WTC11 (cell line): ENCODE results near the gene SUN2. TPM values are rescaled to one million over a fixed set of nuclear protein-coding genes. Genes with fewer than 3 reads are reported as not detected.

Experiments used
- ATAC-seq: fragments of 200-7000 bp; cut with Tn5 transposase; 2 replicates; pipeline ENCODE4 v1.10.0; 2021; ENCODE audit warnings: mild to moderate bottlenecking, moderate library complexity
- CTCF ChIA-PET: fragments of 300-600 bp; sonication (Branson Sonifier 250); formaldehyde crosslinking; loops from one replicate; lab custom pipeline; 2021; ENCODE audit warnings: antibody characterized with exemption; lab: Charles Lee
- POLR2A ChIA-PET: fragments of 350-600 bp; sonication (Branson Sonifier 250); formaldehyde crosslinking; loops from one replicate; lab custom pipeline; 2021; ENCODE audit warnings: antibody characterized with exemption; lab: Charles Lee
- DNase-seq: peaks from one replicate; pipeline ENCODE4 v3.0.0; 2021; ENCODE audit warnings: low spot score
- H3K27ac Mint-ChIP-seq: 2 replicates; pipeline ENCODE4 v1.8.0; 2021; ENCODE audit warnings: mixed read lengths
- H3K27me3 Mint-ChIP-seq: 2 replicates; pipeline ENCODE4 v1.8.0; 2021; ENCODE audit warnings: low read depth, mild to moderate bottlenecking, moderate library complexity, mixed read lengths
- H3K36me3 Mint-ChIP-seq: 2 replicates; pipeline ENCODE4 v1.8.0; 2021; ENCODE audit warnings: mixed read lengths
- H3K4me1 Mint-ChIP-seq: 2 replicates; pipeline ENCODE4 v1.8.0; 2022; ENCODE audit warnings: mixed read lengths
- H3K4me3 Mint-ChIP-seq: 2 replicates; pipeline ENCODE4 v1.8.0; 2021; ENCODE audit warnings: mild to moderate bottlenecking, moderate library complexity, mixed read lengths
- H3K9me3 Mint-ChIP-seq: 2 replicates; pipeline ENCODE4 v1.8.0; 2021; ENCODE audit warnings: mixed read lengths
- CBFB ChIP-seq: sonication (generic); formaldehyde crosslinking; IDR thresholded peaks from 2 replicates; pipeline ENCODE4 v1.8.1; 2022; ENCODE audit warnings: mild to moderate bottlenecking, low read depth, missing genetic modification reagents
- IRF2 ChIP-seq: sonication (generic); formaldehyde crosslinking; IDR thresholded peaks from 2 replicates; pipeline ENCODE4 v1.8.0; 2022; ENCODE audit warnings: low read depth, missing genetic modification reagents, borderline replicate concordance
- JUN ChIP-seq: sonication (generic); formaldehyde crosslinking; IDR thresholded peaks from 2 replicates; pipeline ENCODE4 v1.8.0; 2023; ENCODE audit warnings: mild to moderate bottlenecking, missing genetic modification reagents
- MYBL2 ChIP-seq: sonication (generic); formaldehyde crosslinking; IDR thresholded peaks from 2 replicates; pipeline ENCODE4 v1.8.1; 2023; ENCODE audit warnings: mild to moderate bottlenecking, moderate library complexity, missing genetic modification reagents
- PRRX2 ChIP-seq: fragments of 250-450 bp; sonication (Bioruptor Pico); IDR thresholded peaks from 2 replicates; pipeline ENCODE4 v1.8.0; 2021; ENCODE audit warnings: mild to moderate bottlenecking
- SOX15 ChIP-seq: fragments of 250-450 bp; sonication (Bioruptor Pico); IDR thresholded peaks from 2 replicates; pipeline ENCODE4 v1.9.0; 2021; ENCODE audit warnings: mild to moderate bottlenecking
- ZNF219 ChIP-seq: sonication (generic); formaldehyde crosslinking; IDR thresholded peaks from 2 replicates; pipeline ENCODE4 v1.8.0; 2023; ENCODE audit warnings: missing genetic modification reagents, mild to moderate bottlenecking, borderline replicate concordance
- ZNF317 ChIP-seq: sonication (generic); formaldehyde crosslinking; IDR thresholded peaks from 2 replicates; pipeline ENCODE4 v1.8.1; 2023; ENCODE audit warnings: low read depth, mild to moderate bottlenecking, moderate library complexity, missing genetic modification reagents, borderline replicate concordance
- ZNF423 ChIP-seq: fragments of 250-450 bp; sonication (Bioruptor Pico); IDR thresholded peaks from 2 replicates; pipeline ENCODE4 v2.1.2; 2022; ENCODE audit warnings: mild to moderate bottlenecking, moderate library complexity
- total RNA-seq: library from RNA; stranded (reverse); gene quantifications from 3 replicates; pipeline ENCODE4 v1.2.3, GENCODE V29; 2021
- TF ChIP-seq, protein P1 (sequence below): sonication (generic); formaldehyde crosslinking; conservative IDR thresholded peaks from 2 replicates; pipeline ENCODE4 v1.8.1; 2022; ENCODE audit warnings: mild to moderate bottlenecking, missing genetic modification reagents
- TF ChIP-seq, protein P2 (sequence below): sonication (generic); formaldehyde crosslinking; IDR thresholded peaks from 2 replicates; pipeline ENCODE4 v1.8.0; 2023; ENCODE audit warnings: mild to moderate bottlenecking, missing genetic modification reagents
- TF ChIP-seq, protein P3 (sequence below): sonication (generic); formaldehyde crosslinking; IDR thresholded peaks from 2 replicates; pipeline ENCODE4 v1.8.1; 2022; ENCODE audit warnings: low read depth, missing genetic modification reagents, borderline replicate concordance
- TF ChIP-seq, protein P4 (sequence below): sonication (generic); formaldehyde crosslinking; IDR thresholded peaks from 2 replicates; pipeline ENCODE4 v1.8.1; 2023; ENCODE audit warnings: mild to moderate bottlenecking, missing genetic modification reagents, moderate library complexity
- TF ChIP-seq, protein P5 (sequence below): fragments of 250-450 bp; sonication (Bioruptor Pico); IDR thresholded peaks from 2 replicates; pipeline ENCODE4 v1.9.0; 2021; ENCODE audit warnings: mild to moderate bottlenecking, borderline replicate concordance
- TF ChIP-seq, protein P6 (sequence below): sonication (generic); formaldehyde crosslinking; IDR thresholded peaks from 2 replicates; pipeline ENCODE4 v1.8.1; 2022; ENCODE audit warnings: mild to moderate bottlenecking, missing genetic modification reagents, moderate library complexity, borderline replicate concordance
- TF ChIP-seq, protein P7 (sequence below): sonication (generic); formaldehyde crosslinking; IDR thresholded peaks from 2 replicates; pipeline ENCODE4 v1.8.0; 2022; ENCODE audit warnings: mild to moderate bottlenecking, missing genetic modification reagents
- TF ChIP-seq, protein P8 (sequence below): fragments of 250-450 bp; sonication (Bioruptor Pico); IDR thresholded peaks from 2 replicates; pipeline ENCODE4 v1.8.0; 2021; ENCODE audit warnings: mild to moderate bottlenecking

The SUN2 gene
- total RNA-seq, 1 experiment from 2014 or later = 30.1 TPM

DNA sequence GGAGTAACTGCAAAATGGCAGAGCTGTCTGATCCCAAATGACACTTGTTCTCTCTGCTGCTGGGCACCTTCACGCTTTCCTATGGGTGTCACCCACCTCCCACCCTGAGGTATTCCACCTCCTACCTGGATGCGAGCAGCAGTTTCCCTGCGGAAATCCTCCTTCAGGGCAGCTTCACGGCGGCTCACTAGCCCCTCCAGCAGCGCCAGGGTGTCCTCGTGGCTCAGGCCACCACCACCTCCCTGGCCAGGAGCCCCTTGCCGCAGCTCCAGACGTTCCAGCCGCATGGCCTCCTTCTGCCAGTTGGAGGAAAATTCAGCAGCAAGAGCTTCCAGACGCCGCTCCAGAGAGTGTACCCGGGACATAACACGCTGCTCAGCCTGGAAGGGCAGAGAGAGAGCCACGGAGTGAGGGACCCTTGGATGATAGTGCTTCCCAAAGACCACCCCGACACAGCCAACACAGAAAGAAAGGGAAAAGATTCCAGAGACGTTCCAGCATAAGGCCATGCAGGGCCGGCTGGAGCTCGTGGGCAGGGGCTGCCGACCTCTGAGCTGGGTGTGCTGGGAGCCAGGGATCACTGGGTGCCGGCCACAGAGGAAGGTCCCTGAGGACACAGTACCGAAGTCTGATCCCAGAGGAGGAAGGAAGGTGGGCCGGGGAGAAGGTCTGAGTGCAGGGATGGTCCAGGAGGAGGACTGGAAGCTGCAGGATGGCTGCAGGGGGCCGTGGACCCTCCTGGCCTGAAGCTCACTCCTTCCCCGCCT is 13.4 kb downstream of the SUN2 start:
- no peak for TF ChIP-seq ZNF219
- TF ChIP-seq, protein P1, sequence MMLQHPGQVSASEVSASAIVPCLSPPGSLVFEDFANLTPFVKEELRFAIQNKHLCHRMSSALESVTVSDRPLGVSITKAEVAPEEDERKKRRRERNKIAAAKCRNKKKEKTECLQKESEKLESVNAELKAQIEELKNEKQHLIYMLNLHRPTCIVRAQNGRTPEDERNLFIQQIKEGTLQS (CRISPR knock-in tag) = no peak
- TF ChIP-seq, protein P2, sequence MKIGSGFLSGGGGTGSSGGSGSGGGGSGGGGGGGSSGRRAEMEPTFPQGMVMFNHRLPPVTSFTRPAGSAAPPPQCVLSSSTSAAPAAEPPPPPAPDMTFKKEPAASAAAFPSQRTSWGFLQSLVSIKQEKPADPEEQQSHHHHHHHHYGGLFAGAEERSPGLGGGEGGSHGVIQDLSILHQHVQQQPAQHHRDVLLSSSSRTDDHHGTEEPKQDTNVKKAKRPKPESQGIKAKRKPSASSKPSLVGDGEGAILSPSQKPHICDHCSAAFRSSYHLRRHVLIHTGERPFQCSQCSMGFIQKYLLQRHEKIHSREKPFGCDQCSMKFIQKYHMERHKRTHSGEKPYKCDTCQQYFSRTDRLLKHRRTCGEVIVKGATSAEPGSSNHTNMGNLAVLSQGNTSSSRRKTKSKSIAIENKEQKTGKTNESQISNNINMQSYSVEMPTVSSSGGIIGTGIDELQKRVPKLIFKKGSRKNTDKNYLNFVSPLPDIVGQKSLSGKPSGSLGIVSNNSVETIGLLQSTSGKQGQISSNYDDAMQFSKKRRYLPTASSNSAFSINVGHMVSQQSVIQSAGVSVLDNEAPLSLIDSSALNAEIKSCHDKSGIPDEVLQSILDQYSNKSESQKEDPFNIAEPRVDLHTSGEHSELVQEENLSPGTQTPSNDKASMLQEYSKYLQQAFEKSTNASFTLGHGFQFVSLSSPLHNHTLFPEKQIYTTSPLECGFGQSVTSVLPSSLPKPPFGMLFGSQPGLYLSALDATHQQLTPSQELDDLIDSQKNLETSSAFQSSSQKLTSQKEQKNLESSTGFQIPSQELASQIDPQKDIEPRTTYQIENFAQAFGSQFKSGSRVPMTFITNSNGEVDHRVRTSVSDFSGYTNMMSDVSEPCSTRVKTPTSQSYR = no peak
- TF ChIP-seq CBFB (CRISPR knock-in tag) = no peak
- TF ChIP-seq, protein P3, sequence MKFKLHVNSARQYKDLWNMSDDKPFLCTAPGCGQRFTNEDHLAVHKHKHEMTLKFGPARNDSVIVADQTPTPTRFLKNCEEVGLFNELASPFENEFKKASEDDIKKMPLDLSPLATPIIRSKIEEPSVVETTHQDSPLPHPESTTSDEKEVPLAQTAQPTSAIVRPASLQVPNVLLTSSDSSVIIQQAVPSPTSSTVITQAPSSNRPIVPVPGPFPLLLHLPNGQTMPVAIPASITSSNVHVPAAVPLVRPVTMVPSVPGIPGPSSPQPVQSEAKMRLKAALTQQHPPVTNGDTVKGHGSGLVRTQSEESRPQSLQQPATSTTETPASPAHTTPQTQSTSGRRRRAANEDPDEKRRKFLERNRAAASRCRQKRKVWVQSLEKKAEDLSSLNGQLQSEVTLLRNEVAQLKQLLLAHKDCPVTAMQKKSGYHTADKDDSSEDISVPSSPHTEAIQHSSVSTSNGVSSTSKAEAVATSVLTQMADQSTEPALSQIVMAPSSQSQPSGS (CRISPR knock-in tag) = no peak
- TF ChIP-seq, protein P4, sequence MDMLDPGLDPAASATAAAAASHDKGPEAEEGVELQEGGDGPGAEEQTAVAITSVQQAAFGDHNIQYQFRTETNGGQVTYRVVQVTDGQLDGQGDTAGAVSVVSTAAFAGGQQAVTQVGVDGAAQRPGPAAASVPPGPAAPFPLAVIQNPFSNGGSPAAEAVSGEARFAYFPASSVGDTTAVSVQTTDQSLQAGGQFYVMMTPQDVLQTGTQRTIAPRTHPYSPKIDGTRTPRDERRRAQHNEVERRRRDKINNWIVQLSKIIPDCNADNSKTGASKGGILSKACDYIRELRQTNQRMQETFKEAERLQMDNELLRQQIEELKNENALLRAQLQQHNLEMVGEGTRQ (CRISPR knock-in tag) = no peak
- TF ChIP-seq, protein P5, sequence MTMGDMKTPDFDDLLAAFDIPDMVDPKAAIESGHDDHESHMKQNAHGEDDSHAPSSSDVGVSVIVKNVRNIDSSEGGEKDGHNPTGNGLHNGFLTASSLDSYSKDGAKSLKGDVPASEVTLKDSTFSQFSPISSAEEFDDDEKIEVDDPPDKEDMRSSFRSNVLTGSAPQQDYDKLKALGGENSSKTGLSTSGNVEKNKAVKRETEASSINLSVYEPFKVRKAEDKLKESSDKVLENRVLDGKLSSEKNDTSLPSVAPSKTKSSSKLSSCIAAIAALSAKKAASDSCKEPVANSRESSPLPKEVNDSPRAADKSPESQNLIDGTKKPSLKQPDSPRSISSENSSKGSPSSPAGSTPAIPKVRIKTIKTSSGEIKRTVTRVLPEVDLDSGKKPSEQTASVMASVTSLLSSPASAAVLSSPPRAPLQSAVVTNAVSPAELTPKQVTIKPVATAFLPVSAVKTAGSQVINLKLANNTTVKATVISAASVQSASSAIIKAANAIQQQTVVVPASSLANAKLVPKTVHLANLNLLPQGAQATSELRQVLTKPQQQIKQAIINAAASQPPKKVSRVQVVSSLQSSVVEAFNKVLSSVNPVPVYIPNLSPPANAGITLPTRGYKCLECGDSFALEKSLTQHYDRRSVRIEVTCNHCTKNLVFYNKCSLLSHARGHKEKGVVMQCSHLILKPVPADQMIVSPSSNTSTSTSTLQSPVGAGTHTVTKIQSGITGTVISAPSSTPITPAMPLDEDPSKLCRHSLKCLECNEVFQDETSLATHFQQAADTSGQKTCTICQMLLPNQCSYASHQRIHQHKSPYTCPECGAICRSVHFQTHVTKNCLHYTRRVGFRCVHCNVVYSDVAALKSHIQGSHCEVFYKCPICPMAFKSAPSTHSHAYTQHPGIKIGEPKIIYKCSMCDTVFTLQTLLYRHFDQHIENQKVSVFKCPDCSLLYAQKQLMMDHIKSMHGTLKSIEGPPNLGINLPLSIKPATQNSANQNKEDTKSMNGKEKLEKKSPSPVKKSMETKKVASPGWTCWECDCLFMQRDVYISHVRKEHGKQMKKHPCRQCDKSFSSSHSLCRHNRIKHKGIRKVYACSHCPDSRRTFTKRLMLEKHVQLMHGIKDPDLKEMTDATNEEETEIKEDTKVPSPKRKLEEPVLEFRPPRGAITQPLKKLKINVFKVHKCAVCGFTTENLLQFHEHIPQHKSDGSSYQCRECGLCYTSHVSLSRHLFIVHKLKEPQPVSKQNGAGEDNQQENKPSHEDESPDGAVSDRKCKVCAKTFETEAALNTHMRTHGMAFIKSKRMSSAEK (CRISPR knock-in tag) = no peak
- TF ChIP-seq, protein P6, sequence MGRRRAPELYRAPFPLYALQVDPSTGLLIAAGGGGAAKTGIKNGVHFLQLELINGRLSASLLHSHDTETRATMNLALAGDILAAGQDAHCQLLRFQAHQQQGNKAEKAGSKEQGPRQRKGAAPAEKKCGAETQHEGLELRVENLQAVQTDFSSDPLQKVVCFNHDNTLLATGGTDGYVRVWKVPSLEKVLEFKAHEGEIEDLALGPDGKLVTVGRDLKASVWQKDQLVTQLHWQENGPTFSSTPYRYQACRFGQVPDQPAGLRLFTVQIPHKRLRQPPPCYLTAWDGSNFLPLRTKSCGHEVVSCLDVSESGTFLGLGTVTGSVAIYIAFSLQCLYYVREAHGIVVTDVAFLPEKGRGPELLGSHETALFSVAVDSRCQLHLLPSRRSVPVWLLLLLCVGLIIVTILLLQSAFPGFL (CRISPR knock-in tag) = no peak
- no peak for TF ChIP-seq MYBL2
- DNase-seq = no peak

DNA sequence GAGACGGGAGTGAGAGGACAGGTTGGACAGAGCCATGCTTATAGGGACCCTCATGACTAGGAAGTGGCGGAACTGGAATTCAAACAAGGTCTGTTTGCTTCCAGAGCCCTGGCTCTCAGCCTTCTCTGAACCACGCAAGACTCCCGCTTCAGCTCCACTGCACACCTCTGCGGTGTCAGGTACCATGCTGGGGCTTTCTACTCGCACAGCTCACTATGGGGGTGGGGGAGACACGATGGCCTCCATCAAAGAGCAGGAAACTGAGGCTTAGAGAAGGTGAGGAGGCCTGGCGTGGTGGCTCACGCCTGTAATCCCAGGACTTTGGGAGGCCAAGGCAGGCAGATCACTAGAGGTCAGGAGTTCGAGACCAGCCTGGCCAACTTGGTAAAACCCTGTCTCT is 14.2 kb downstream of the SUN2 start:
- no peak for ATAC-seq
- Mint-ChIP-seq H3K27me3 (no peaks in the 10 kb centered on the region), H3K36me3 (peaks cover 25% of the 10 kb centered on the region), H3K4me1 (no peaks in the 10 kb centered on the region), H3K9me3 (no peaks in the 10 kb centered on the region), H3K27ac (peak overlapping the region; percentile 41; the same call in 1 of the 2 replicates), H3K4me3 (no peak overlapping the region)
- DNase-seq = no peak
- ChIA-PET CTCF (interaction anchor here (2.0 to 2.5 kb wide), 2 partner anchors 27 to 28 kb away, joined by 9 to 15 read pairs; no protein-coding TSS in a partner anchor), POLR2A (interaction anchor here (1.3 kb wide), 1 partner anchor 8 kb away, joined by 3 read pairs; no protein-coding TSS in a partner anchor)
- TF ChIP-seq ZNF317 = no peak
- TF ChIP-seq, protein P4 (CRISPR knock-in tag) = no peak
- TF ChIP-seq JUN (CRISPR knock-in tag) = no peak
- TF ChIP-seq, protein P7, sequence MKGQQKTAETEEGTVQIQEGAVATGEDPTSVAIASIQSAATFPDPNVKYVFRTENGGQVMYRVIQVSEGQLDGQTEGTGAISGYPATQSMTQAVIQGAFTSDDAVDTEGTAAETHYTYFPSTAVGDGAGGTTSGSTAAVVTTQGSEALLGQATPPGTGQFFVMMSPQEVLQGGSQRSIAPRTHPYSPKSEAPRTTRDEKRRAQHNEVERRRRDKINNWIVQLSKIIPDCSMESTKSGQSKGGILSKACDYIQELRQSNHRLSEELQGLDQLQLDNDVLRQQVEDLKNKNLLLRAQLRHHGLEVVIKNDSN (CRISPR knock-in tag) = no peak
- no peak for TF ChIP-seq ZNF423 (CRISPR knock-in tag)
- TF ChIP-seq IRF2 (CRISPR knock-in tag) = no peak
- TF ChIP-seq, protein P8, sequence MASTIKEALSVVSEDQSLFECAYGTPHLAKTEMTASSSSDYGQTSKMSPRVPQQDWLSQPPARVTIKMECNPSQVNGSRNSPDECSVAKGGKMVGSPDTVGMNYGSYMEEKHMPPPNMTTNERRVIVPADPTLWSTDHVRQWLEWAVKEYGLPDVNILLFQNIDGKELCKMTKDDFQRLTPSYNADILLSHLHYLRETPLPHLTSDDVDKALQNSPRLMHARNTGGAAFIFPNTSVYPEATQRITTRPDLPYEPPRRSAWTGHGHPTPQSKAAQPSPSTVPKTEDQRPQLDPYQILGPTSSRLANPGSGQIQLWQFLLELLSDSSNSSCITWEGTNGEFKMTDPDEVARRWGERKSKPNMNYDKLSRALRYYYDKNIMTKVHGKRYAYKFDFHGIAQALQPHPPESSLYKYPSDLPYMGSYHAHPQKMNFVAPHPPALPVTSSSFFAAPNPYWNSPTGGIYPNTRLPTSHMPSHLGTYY (CRISPR knock-in tag) = no peak
- TF ChIP-seq PRRX2 (CRISPR knock-in tag) = no peak
- TF ChIP-seq SOX15 (CRISPR knock-in tag) = no peak

More for the DNA sequence above, 13.4 kb downstream of the SUN2 start:
- POLR2A ChIA-PET = interaction anchor here (1.1 to 1.3 kb wide), 3 partner anchors 9 to 11 kb away, joined by 3 to 4 read pairs (median 3); no protein-coding TSS in a partner anchor
- no peak overlapping the region for H3K4me3 Mint-ChIP-seq
- peaks cover 25% of the 10 kb centered on the region for H3K36me3 Mint-ChIP-seq
- H3K27me3 Mint-ChIP-seq = no peaks in the 10 kb centered on the region
- H3K27ac Mint-ChIP-seq = no peak overlapping the region
- CTCF ChIA-PET = interaction anchor here (1.6 to 2.0 kb wide), 3 partner anchors 9 to 27 kb away, joined by 5 to 15 read pairs (median 11); no protein-coding TSS in a partner anchor
- ATAC-seq = no peak
- H3K4me1 Mint-ChIP-seq = no peaks in the 10 kb centered on the region
- H3K9me3 Mint-ChIP-seq = no peaks in the 10 kb centered on the region
